ENCODE data around the gene C3AR1.
"Not testable (repeated sequence)": the region's sequence is repeated elsewhere in the genome, so short reads cannot be mapped to it uniquely, and the experiment has no call there.

DNA sequence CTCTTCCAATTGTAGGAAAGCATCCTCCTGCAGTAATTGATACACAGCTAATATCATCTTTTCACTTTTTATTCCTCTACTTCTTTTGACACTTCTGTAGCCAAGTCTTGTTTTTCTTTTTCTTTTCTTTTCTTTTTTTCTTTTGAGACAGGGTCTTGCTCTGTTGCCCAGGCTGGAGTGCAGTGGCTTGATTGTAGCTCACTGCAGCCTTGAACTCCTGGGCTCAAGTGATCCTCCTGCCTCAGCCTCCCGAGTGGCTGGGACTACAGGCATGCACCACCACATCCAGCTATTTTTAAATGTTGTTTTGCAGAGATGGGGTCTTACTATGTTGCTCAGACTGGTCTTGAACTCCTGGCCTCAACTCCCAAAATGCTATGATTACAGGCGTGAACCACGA, 5.7 kb upstream of the C3AR1 start:
- not testable (repeated sequence) for TF ChIP-seq POLR2AphosphoS5 (IDR thresholded peaks at IDR 0.05; ENCODE audit: borderline replicate concordance, low read depth, low read length); EZH2 (IDR thresholded peaks at IDR 0.05)

Data from SK-N-MC (cell line).